Right atrium auricular region (tissue), 2 donors: ENCODE results near the gene SPDYE4. TPM values are rescaled to one million over a fixed set of nuclear protein-coding genes. Genes with fewer than 3 reads are reported as not detected.

Experiments used
- DNase-seq: peaks from one replicate; pipeline ENCODE4 v3.0.0-alpha.2; 2019; ENCODE audit warnings: low spot score
- H3K27ac ChIP-seq, 2 donors: fragments of 200-600 bp; sonication (generic); 1 replicate in 1 of 2; 2 replicates in 1 of 2; pipeline ENCODE4 v1.5.1; 2016 to 2019
- H3K27me3 ChIP-seq, 2 donors: fragments of 200-600 bp; sonication (generic); one replicate each; pipeline versions ENCODE4 v1.5.1 to v1.6.0; 2017 to 2019
- H3K36me3 ChIP-seq: fragments of 200-600 bp; sonication (generic); one replicate; pipeline ENCODE4 v1.5.1; 2016
- H3K4me1 ChIP-seq, 2 donors: fragments of 200-600 bp; sonication (generic); one replicate each; pipeline versions ENCODE4 v1.5.1 to v1.6.0; 2017 to 2019
- H3K4me3 ChIP-seq, 2 donors: fragments of 200-600 bp; sonication (generic); 1 replicate in 1 of 2; 2 replicates in 1 of 2; pipeline ENCODE4 v1.5.1; 2017 to 2019; ENCODE audit warnings: mild to moderate bottlenecking in 1 of 2, moderate library complexity in 1 of 2
- H3K9me3 ChIP-seq, 2 donors: fragments of 200-600 bp; sonication (generic); one replicate each; pipeline ENCODE4 v1.5.1; 2019
- CTCF ChIP-seq, 2 donors: fragments of 200-600 bp; sonication (generic); IDR thresholded peaks; one replicate each; pipeline ENCODE4 v1.5.1; 2019; ENCODE audit warnings: antibody characterized with exemption in 2 of 2
- total RNA-seq, 2 donors: library from RNA; depleted of rRNA; stranded (reverse); fragments of >200 nt; gene quantifications; one replicate each; pipeline ENCODE4 v1.1.0, GENCODE V29; 2016

The SPDYE4 gene
- total RNA-seq, 2 donors from 2014 or later = not detected

- H3K9me3 ChIP-seq = peaks cover 7 to 14% of the 10 kb centered on the region in 2 donors
- H3K36me3 ChIP-seq = no peaks in the 10 kb centered on the region
- no peak overlapping the region for H3K4me3 ChIP-seq
- H3K27ac ChIP-seq = no peak overlapping the region
- no peaks in the 10 kb centered on the region for H3K27me3 ChIP-seq
- TF ChIP-seq CTCF (IDR thresholded peaks at IDR 0.05) = no peak
- H3K4me1 ChIP-seq = no peaks in the 10 kb centered on the region
- no peak for DNase-seq
Observed at GRCh38 chr17:8791248-8791909, 33.0 kb upstream of the SPDYE4 start.

- Histone ChIP-seq H3K4me3 (no peak overlapping the region), H3K27ac (no peak overlapping the region), H3K27me3 (no peaks in the 10 kb centered on the region), H3K36me3 (no peaks in the 10 kb centered on the region), H3K4me1 (peaks cover 0 to 6% of the 10 kb centered on the region in 2 donors), H3K9me3 (peaks cover 7 to 14% of the 10 kb centered on the region in 2 donors)
- no peak for DNase-seq
- TF ChIP-seq CTCF (IDR thresholded peaks at IDR 0.05) = no peak
Observed at GRCh38 chr17:8789743-8790142, 31.4 kb upstream of the SPDYE4 start.

GRCh38 chr17:8788998-8789397 is 30.7 kb upstream of the SPDYE4 start:
- no peak overlapping the region for H3K4me3 ChIP-seq
- no peak for TF ChIP-seq CTCF (IDR thresholded peaks at IDR 0.05)
- H3K27ac ChIP-seq = no peak overlapping the region
- peaks cover 0 to 6% of the 10 kb centered on the region in 2 donors for H3K4me1 ChIP-seq
- peaks cover 7 to 14% of the 10 kb centered on the region in 2 donors for H3K9me3 ChIP-seq
- no peaks in the 10 kb centered on the region for H3K36me3 ChIP-seq
- no peak for DNase-seq
- no peaks in the 10 kb centered on the region for H3K27me3 ChIP-seq

GRCh38 chr17:8785547-8786413 is 27.4 kb upstream of the SPDYE4 start:
- Histone ChIP-seq H3K36me3 (no peaks in the 10 kb centered on the region), H3K27me3 (no peaks in the 10 kb centered on the region), H3K4me1 (peaks cover 0 to 6% of the 10 kb centered on the region in 2 donors), H3K4me3 (no peak overlapping the region), H3K9me3 (no peaks in the 10 kb centered on the region), H3K27ac (no peak overlapping the region)
- TF ChIP-seq CTCF (IDR thresholded peaks at IDR 0.05) = peak; percentile 76 to 86
- peak; percentile 89 for DNase-seq

GRCh38 chr17:8782176-8782575 is 23.8 kb upstream of the SPDYE4 start:
- Histone ChIP-seq H3K36me3 (no peaks in the 10 kb centered on the region), H3K9me3 (no peaks in the 10 kb centered on the region), H3K4me1 (peaks cover 0 to 6% of the 10 kb centered on the region in 2 donors), H3K4me3 (no peak overlapping the region), H3K27ac (no peak overlapping the region), H3K27me3 (no peaks in the 10 kb centered on the region)
- no peak for TF ChIP-seq CTCF (IDR thresholded peaks at IDR 0.05)
- no peak for DNase-seq
